HepG2 (cell line): ENCODE data around the gene GDPD5. TPM values are rescaled to one million over a fixed set of nuclear protein-coding genes. Genes with fewer than 3 reads are reported as not detected.

ENCODE experiments used
- AGO1 ChIP-seq: fragments of 200-400 bp; formaldehyde crosslinking; IDR thresholded peaks from 2 replicates; pipeline ENCODE4 v1.6.1; 2017; ENCODE audit warnings: mild to moderate bottlenecking, low read depth, low read length, moderate library complexity; ENCODE audit not compliant: poor library complexity, severe bottlenecking
- CHCHD3 ChIP-seq: sonication (generic); formaldehyde crosslinking; IDR thresholded peaks from 2 replicates; pipeline ENCODE4 v1.8.0; 2022; ENCODE audit warnings: mild to moderate bottlenecking, missing genetic modification reagents, moderate library complexity
- DNMT3B ChIP-seq: conservative IDR thresholded peaks from 2 replicates; pipeline ENCODE4 v1.6.1; 2016; ENCODE audit warnings: missing biosample characterization, control low read depth
- KMT2A ChIP-seq: sonication (generic); formaldehyde crosslinking; IDR thresholded peaks from 2 replicates; pipeline ENCODE4 v1.4.0; 2020; ENCODE audit warnings: missing genetic modification reagents
- NFE2L2 ChIP-seq: fragments of 150-350 bp; IDR thresholded peaks from 2 replicates; pipeline ENCODE4 v1.6.1; 2014; ENCODE audit warnings: low read length
- PLRG1 ChIP-seq: fragments of 450-650 bp; conservative IDR thresholded peaks from 2 replicates; pipeline ENCODE4 v1.6.1; 2016
- SP1 ChIP-seq, 2 experiments: fragments of 450-650 bp in 1 of 2; sonication (generic) in 1 of 2; formaldehyde crosslinking in 1 of 2; IDR thresholded peaks; 2 replicates each; pipeline versions ENCODE4 v1.4.0 to v1.6.1; 2016 to 2020; ENCODE audit warnings: missing genetic modification reagents in 1 of 2
- ZIK1 ChIP-seq: sonication (generic); formaldehyde crosslinking; IDR thresholded peaks from 2 replicates; pipeline ENCODE4 v1.5.0; 2020; ENCODE audit warnings: mild to moderate bottlenecking, low read depth, missing genetic modification reagents, borderline replicate concordance
- ZNF17 ChIP-seq: sonication (generic); formaldehyde crosslinking; IDR thresholded peaks from 2 replicates; pipeline ENCODE4 v1.5.0; 2020; ENCODE audit warnings: mild to moderate bottlenecking, missing genetic modification reagents
- ZNF616 ChIP-seq: sonication (generic); formaldehyde crosslinking; IDR thresholded peaks from 2 replicates; pipeline ENCODE4 v1.5.0; 2020; ENCODE audit warnings: low read depth, mild to moderate bottlenecking, missing genetic modification reagents
- ZNF775 ChIP-seq: sonication (generic); formaldehyde crosslinking; IDR thresholded peaks from 2 replicates; pipeline ENCODE4 v1.4.0; 2020; ENCODE audit warnings: missing genetic modification reagents, mild to moderate bottlenecking, moderate library complexity, borderline replicate concordance
- ZSCAN29 ChIP-seq: sonication (generic); formaldehyde crosslinking; conservative IDR thresholded peaks from 2 replicates; pipeline ENCODE4 v1.4.0; 2020; ENCODE audit warnings: mild to moderate bottlenecking, missing genetic modification reagents
- polyA plus RNA-seq, 8 experiments: library from polyadenylated mRNA; depleted of rRNA in 3 of 8; stranded (reverse) in 7 of 8; unstranded in 1 of 8; fragments of >200 nt; fragmentation: Illumina TruSeq in 4 of 8; extraction: Trizol in 4 of 8; gene quantifications; 2 replicates each; pipeline versions ENCODE4 v1.2.1 to v1.2.3, GENCODE V29; 2011 to 2016; ENCODE audit warnings: low read depth in 4 of 8, missing spikeins in 1 of 8, mixed read lengths in 1 of 8; ENCODE audit not compliant: insufficient read depth in 1 of 8
- total RNA-seq, 5 experiments: library from RNA; depleted of rRNA; stranded (reverse); fragments of >200 nt; fragmentation: Illumina TruSeq; extraction: Trizol; gene quantifications; 2 replicates each; pipeline ENCODE4 v1.2.3, GENCODE V29; 2016; ENCODE audit warnings: low read depth in 1 of 5
- TF ChIP-seq, protein P1 (sequence below): sonication (generic); formaldehyde crosslinking; IDR thresholded peaks from 2 replicates; pipeline ENCODE4 v1.4.0; 2020; ENCODE audit warnings: mild to moderate bottlenecking, missing genetic modification reagents, borderline replicate concordance
- TF ChIP-seq, protein P2 (sequence below), 2 experiments: sonication (generic) in 1 of 2; formaldehyde crosslinking in 1 of 2; IDR thresholded peaks; 2 replicates each; pipeline versions ENCODE4 v1.5.1 to v1.6.1; 2011 to 2020; ENCODE audit warnings: borderline replicate concordance in 1 of 2, low read depth in 1 of 2, low read length in 1 of 2, mild to moderate bottlenecking in 1 of 2, missing genetic modification reagents in 1 of 2, moderate library complexity in 1 of 2
- TF ChIP-seq, protein P3 (sequence below): sonication (generic); formaldehyde crosslinking; IDR thresholded peaks from 2 replicates; pipeline ENCODE4 v1.9.0; 2021; ENCODE audit warnings: missing genetic modification reagents, mild to moderate bottlenecking, borderline replicate concordance
- TF ChIP-seq, protein P4 (sequence below): sonication (generic); formaldehyde crosslinking; IDR thresholded peaks from 2 replicates; pipeline ENCODE4 v1.5.1; 2020; ENCODE audit warnings: missing genetic modification reagents, mild to moderate bottlenecking, borderline replicate concordance

The GDPD5 gene
- total and polyA plus RNA-seq, 2 of the 13 experiments (the other 11 are each of a cell fraction or from before 2014, with no cell fraction given) = 55.0 to 67.5 TPM

DNA sequence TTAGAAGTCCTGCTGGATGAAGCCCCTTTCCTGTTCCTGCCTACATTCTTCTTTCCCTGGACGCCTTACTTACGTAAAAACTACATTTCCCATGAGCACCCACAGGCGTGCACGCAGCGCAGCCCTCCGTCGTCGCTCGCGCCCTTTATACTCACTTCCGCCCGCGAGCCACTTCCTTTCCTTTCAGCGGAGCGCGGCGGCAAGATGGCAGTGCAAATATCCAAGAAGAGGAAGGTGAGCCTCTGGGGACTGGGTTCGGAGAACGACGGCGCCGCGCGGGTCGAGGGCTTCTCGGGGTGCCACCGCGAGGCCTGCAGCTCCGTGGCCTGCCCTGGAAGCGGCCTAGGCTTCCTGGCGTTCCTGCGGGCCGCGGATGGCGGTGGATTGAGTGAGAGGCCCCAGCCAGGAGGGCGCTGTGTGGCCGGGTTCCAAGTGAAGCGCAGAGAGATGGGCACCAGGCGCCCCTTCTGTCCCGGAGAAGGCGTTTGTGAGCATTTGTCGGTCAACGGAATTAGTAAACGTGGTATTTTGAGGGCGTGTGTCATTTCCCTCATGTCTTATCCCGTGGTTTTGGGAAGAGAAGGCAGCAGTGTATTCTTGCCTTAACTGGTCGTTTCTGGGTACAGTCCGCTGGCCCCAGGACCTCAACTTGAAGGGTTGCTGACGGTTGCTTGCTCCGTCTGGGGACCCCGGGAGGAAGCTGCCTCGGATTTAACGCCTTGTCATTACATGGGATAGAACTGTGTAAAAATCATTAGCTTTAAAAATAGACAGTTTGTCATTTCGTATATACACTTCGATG lies 126.2 kb downstream of the GDPD5 start, which contains the start of gene RPS3 (continued):
- TF ChIP-seq ZNF775 (CRISPR knock-in tag) (0 out of 2 replicates have a peak, but pooled peaks have one; percentile 34), KMT2A (peak; percentile 89; the same call in 1 of the 2 replicates), ZNF616 (CRISPR knock-in tag) (peak; percentile 87), ZIK1 (CRISPR knock-in tag) (peak; percentile 76; the same call in 1 of the 2 replicates), CHCHD3 (CRISPR knock-in tag) (no peak), ZSCAN29 (CRISPR knock-in tag) (peak; percentile 52; the same call in 1 of the 2 replicates), PLRG1 (no peak), ZNF17 (CRISPR knock-in tag) (no peak), AGO1 (peak; percentile 40), SP1 (IDR thresholded peaks at IDR 0.05) (no peak), SP1 (CRISPR knock-in tag; IDR thresholded peaks at IDR 0.05) (peak; percentile 43; the same call in 1 of the 2 replicates), DNMT3B (peak; percentile 94), NFE2L2 (peak; percentile 12; the same call in 1 of the 2 replicates)
- TF ChIP-seq, protein P1, sequence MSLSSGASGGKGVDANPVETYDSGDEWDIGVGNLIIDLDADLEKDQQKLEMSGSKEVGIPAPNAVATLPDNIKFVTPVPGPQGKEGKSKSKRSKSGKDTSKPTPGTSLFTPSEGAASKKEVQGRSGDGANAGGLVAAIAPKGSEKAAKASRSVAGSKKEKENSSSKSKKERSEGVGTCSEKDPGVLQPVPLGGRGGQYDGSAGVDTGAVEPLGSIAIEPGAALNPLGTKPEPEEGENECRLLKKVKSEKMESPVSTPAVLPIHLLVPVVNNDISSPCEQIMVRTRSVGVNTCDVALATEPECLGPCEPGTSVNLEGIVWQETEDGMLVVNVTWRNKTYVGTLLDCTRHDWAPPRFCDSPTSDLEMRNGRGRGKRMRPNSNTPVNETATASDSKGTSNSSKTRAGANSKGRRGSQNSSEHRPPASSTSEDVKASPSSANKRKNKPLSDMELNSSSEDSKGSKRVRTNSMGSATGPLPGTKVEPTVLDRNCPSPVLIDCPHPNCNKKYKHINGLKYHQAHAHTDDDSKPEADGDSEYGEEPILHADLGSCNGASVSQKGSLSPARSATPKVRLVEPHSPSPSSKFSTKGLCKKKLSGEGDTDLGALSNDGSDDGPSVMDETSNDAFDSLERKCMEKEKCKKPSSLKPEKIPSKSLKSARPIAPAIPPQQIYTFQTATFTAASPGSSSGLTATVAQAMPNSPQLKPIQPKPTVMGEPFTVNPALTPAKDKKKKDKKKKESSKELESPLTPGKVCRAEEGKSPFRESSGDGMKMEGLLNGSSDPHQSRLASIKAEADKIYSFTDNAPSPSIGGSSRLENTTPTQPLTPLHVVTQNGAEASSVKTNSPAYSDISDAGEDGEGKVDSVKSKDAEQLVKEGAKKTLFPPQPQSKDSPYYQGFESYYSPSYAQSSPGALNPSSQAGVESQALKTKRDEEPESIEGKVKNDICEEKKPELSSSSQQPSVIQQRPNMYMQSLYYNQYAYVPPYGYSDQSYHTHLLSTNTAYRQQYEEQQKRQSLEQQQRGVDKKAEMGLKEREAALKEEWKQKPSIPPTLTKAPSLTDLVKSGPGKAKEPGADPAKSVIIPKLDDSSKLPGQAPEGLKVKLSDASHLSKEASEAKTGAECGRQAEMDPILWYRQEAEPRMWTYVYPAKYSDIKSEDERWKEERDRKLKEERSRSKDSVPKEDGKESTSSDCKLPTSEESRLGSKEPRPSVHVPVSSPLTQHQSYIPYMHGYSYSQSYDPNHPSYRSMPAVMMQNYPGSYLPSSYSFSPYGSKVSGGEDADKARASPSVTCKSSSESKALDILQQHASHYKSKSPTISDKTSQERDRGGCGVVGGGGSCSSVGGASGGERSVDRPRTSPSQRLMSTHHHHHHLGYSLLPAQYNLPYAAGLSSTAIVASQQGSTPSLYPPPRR (CRISPR knock-in tag) = peak; percentile 70; the same call in 1 of the 2 replicates
- TF ChIP-seq, protein P2, sequence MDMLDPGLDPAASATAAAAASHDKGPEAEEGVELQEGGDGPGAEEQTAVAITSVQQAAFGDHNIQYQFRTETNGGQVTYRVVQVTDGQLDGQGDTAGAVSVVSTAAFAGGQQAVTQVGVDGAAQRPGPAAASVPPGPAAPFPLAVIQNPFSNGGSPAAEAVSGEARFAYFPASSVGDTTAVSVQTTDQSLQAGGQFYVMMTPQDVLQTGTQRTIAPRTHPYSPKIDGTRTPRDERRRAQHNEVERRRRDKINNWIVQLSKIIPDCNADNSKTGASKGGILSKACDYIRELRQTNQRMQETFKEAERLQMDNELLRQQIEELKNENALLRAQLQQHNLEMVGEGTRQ (IDR thresholded peaks at IDR 0.05; ENCODE audit: low read depth, low read length) = no peak
- TF ChIP-seq, protein P2 (CRISPR knock-in tag; IDR thresholded peaks at IDR 0.05; ENCODE audit: borderline replicate concordance) = no peak
- TF ChIP-seq, protein P3, sequence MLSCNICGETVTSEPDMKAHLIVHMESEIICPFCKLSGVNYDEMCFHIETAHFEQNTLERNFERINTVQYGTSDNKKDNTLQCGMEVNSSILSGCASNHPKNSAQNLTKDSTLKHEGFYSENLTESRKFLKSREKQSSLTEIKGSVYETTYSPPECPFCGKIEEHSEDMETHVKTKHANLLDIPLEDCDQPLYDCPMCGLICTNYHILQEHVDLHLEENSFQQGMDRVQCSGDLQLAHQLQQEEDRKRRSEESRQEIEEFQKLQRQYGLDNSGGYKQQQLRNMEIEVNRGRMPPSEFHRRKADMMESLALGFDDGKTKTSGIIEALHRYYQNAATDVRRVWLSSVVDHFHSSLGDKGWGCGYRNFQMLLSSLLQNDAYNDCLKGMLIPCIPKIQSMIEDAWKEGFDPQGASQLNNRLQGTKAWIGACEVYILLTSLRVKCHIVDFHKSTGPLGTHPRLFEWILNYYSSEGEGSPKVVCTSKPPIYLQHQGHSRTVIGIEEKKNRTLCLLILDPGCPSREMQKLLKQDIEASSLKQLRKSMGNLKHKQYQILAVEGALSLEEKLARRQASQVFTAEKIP = no peak
- TF ChIP-seq, protein P4, sequence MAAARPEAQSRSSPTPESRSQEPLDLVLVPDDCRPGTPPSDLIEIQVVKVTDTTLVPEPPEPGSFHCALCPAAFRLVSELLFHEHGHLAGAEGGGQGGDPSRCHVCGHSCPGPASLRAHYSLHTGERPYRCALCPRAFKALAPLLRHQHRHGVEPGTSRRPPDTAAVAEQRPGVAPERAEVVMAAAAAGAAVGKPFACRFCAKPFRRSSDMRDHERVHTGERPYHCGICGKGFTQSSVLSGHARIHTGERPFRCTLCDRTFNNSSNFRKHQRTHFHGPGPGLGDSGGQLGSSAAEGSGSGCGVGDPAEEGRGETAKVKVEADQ (CRISPR knock-in tag) = peak; percentile 91
